HG02943 (cell line): Measurements from ENCODE around the gene NUDT15.
"Not testable (repeated sequence)": the region's sequence is repeated elsewhere in the genome, so short reads cannot be mapped to it uniquely, and the experiment has no call there.

Experiments
- ATAC-seq: cut with Tn5 transposase; IDR thresholded peaks from one replicate; pipeline ENCODE4 v1.9.1; 2021; ENCODE audit warnings: mild to moderate bottlenecking, low read depth, moderate library complexity; ENCODE audit not compliant: unreplicated experiment

NUDT15 gene

DNA sequence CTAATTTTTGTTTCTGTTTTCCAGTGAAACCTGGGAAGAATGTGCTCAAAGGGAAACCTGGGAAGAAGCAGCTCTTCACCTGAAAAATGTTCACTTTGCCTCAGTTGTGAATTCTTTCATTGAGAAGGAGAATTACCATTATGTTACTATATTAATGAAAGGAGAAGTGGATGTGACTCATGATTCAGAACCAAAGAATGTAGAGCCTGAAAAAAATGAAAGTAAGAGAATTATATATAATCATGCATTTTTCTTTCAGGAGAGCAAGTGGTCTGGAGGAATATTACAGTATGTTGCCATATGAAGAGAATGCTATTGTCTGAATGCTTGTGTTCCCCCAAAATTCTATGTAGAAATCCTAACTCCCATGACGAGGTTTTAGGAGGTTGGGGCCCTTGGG lies 3.4 kb downstream of the NUDT15 start:
- no peak for ATAC-seq

GRCh38 chr13:48042894-48043293 lies 5.4 kb downstream of the NUDT15 start:
- no peak for ATAC-seq

DNA sequence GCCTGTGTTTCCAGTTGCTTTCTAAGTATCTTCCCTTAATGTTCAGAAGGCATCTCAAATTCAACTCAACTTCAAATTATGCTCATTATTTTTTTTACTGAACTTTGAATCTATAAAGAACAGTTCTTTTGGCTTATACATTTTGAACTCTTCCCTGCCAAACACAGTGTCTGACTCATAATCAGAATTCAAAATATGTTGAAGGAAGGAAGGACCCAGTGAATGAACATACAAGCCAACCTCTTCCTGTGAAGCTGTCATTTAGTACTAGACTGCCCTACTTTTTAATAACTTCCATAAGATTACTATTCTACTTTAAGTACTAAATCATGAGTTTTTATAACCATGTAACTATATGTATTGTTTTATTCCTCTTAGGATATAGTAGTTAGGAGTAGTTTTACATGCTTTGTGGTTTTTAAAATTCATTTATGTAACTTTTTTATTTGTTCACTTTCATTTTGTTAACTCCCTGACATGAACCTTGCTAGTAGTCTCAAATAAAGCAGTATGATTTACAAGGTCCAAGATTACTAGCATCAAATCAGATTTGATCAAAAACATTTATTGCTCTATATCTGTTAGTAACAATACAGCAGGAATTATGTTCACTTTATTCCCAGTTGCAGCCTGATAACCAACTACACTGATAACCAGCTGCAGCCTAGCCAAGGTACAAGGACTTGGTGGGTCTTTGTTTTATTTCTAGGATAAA lies 6.4 kb downstream of the NUDT15 start:
- no peak for ATAC-seq

- no peak for ATAC-seq
These were observed 13.0 kb downstream of the NUDT15 start for GRCh38 chr13:48050550-48050949.

DNA sequence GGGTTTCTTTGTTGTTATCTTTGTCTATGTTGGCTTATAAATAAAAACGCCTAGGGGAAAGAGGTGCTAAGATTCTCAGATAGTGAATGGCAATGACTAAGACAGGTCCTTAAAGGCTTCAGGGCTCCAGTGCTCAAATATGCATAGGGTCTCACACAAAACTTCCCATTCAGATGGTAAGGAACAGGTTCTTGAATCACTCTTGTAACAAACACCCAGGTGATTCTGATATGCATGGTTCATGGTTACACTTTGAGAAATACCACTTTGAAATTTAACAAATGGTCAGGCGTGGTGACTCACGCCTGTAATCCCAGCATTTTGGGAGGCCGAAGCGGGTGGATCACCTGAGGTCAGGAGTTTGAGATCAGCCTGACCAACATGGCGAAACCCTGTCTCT lies 17.1 kb downstream of the NUDT15 start:
- ATAC-seq = no peak

GRCh38 chr13:48055712-48056111 lies 18.2 kb downstream of the NUDT15 start:
- no peak for ATAC-seq

GRCh38 chr13:48058536-48058935 lies 21.0 kb downstream of the NUDT15 start:
- ATAC-seq = not testable (repeated sequence)

- ATAC-seq = not testable (repeated sequence)
These were observed 22.4 kb downstream of the NUDT15 start for GRCh38 chr13:48059951-48060350.

DNA sequence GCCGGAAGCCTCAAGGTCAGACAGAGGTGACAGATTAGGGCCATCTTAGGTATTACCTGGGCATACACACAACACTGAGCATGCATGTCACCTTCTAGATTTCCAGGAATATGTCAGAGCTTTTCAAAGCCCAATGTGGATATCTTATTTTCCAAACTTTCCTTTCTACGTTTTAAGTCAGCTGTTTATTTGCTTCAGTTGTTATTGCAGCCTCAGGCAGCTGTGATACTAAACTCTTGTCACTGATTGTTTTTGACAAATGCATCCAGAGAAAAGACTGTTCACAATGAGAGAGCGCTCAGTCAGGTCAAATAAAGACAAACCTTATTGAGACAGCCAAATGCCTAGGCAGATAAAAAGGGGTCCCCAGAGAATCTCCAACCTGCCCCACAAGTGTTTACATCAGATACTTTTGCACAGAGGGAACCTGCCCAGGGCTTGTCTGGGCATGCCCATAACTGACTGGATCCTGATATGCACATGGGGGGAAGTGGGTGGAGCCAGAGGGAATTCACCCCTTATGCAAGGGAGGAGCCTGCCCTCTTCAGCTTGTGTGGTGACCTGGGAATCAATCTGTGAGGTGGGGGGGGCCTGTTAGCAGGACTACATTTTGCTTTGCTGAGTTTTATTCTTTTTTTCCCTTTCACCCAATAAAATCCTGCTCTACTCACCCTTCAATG lies 28.9 kb downstream of the NUDT15 start:
- no peak for ATAC-seq

DNA sequence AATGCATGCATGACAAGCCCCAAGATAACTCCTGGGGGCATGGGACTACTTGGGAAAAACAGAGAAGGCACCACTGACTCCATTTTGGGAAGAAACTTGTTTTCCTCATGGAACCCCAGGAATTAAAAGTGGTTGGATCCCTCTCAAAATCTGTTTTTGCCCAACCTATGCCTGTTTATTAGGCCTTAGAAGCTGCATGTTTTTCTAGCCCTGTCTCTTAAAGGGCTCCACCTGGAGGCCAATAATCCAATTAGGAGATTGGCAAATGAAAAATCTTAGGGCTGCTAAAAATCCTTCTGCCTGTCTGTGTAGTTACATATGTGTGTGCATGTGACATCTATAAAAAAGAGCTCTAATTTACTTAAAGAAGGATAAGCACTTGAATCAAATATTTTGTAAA lies 30.5 kb downstream of the NUDT15 start:
- no peak for ATAC-seq

GRCh38 chr13:48068952-48069351 lies 31.4 kb downstream of the NUDT15 start:
- ATAC-seq = no peak

DNA sequence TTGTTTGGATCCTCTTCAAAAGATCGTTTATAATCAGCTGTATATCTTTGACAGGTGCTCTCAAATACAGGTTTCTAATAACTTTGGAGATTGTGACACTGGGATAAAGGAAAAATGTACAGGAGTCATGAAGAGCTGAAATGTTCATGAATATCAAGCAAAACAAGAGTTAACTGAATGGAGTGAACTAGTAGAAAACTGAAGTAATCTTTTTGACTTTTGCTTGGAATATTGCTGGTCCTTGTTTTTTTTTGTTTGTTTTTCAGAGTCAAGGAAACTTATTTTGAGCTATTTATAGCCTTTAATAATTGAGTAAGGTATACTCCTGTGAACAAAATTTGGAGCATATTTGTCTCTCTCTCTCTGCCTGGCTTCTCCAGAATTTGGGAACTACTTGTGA lies 32.0 kb downstream of the NUDT15 start:
- no peak for ATAC-seq

DNA sequence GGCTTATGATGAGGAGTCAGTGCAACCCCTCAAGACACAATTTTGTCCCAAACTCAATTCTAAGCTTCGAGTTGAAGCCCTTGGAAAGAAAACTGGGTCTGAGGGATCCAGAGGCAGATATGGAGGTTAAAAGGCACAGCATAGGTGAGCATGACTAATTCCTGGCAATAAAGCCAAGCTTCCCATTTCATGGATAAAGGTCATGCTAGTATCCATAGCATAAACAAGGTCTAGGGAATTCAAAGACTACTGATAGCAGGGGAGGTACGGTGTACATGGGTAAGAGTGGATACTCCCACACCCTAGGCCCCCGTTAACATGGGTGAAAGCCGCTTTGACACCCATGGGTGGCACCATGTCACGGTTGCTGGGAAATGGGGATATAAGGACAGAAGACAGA lies 33.4 kb downstream of the NUDT15 start:
- ATAC-seq = no peak

GRCh38 chr13:48072304-48072703 lies 34.8 kb downstream of the NUDT15 start:
- no peak for ATAC-seq

DNA sequence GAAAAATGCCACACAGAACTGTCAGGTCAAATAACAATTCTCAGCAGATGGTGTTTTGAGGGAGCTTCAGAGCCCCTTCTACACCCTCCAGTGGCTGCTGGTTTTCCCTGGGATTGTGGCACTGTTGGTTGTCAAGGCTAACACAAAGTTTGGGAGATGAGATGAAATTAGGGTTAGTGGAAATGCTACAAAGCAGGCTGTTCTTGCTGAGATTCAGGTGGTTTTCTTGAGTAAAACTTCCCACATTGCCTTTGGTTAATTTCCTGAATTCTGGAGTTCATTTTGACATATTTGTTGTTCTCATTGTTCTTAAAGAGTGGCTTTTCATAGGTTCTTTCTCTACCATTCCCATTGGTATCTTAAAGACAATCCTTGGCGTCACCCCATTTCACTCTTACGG lies 35.3 kb downstream of the NUDT15 start:
- ATAC-seq = no peak

DNA sequence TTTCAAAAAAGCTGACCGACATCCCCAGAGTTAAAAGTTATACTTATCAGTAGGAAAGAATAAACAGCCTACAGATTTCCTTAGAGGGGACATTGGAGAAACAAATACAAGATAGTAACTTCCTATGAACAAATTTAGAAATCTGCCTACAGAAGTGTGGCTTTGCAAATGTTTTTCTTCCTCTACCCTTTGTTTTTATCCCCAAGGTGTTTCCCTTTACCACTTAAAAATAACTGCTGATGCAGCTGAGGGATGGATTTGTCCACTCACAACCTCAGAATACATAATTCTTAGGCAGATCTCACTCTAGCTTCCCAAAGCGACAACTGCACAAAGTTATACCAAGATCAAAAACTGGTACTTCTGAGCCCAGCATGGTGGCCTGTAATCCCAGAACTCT lies 36.5 kb downstream of the NUDT15 start:
- no peak for ATAC-seq

DNA sequence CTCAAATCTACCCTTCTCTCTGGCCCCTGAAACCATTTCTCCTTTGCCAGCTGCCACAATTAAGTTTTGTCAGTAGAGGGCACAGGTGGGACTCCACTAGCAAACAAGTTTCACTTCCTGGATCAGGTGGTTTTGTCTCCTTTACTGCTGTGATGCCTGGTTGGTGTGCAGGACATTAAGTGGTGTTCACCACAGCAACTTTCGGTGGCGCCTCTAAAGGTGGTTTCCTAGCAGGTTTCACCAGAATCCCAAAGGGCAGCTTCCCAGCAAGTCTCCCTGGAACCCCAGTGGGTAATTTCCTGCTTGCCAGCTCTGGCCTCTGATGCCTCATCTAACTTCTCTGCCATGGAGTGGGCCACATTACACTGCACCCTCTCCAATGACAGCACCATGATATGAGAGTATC lies 40.7 kb downstream of the NUDT15 start:
- ATAC-seq = peak; percentile 93

- no peak for ATAC-seq
These were observed 44.2 kb downstream of the NUDT15 start for GRCh38 chr13:48081739-48082138.

GRCh38 chr13:48086272-48086671 lies 48.7 kb downstream of the NUDT15 start:
- ATAC-seq = no peak

- no peak for ATAC-seq
These were observed 56.1 kb downstream of the NUDT15 start for GRCh38 chr13:48093588-48093987.

- ATAC-seq = peak; percentile 25
These were observed 56.9 kb downstream of the NUDT15 start for GRCh38 chr13:48094404-48094780.

GRCh38 chr13:48094781-48095502 lies 57.4 kb downstream of the NUDT15 start, which contains the start of gene MED4:
Gene MED4 (minus strand): TSS chr13:48095104. CDS start chr13:48095078, 26 bp downstream.
- peak; percentile 89 for ATAC-seq
